CD8-positive, alpha-beta memory T cell (primary cell): Measurements from ENCODE around the gene ALDH3A1. TPM values are rescaled to one million over a fixed set of nuclear protein-coding genes. Genes with fewer than 3 reads are reported as not detected.

ENCODE experiments used
- CTCF ChIA-PET: fragments of 350-600 bp; sonication (Branson Sonifier 250); formaldehyde crosslinking; loops from one replicate; lab custom pipeline; 2021; ENCODE audit warnings: antibody characterized with exemption; lab: Charles Lee
- POLR2A ChIA-PET: fragments of 350-600 bp; sonication (Branson Sonifier 250); formaldehyde crosslinking; loops from one replicate; lab custom pipeline; 2021; ENCODE audit warnings: antibody characterized with exemption; lab: Charles Lee
- DNase-seq, 5 donors: peaks; one replicate each; pipeline versions ENCODE4 v3.0.0 to v3.0.0-alpha.2; 2020 to 2022; ENCODE audit warnings: mixed read lengths in 1 of 5
- H3K27ac ChIP-seq: one replicate; pipeline ENCODE4 v1.7.0; 2013; ENCODE audit warnings: low read depth, mild to moderate bottlenecking, low read length, moderate library complexity
- H3K27me3 ChIP-seq: 2 replicates; pipeline ENCODE4 v1.7.0; 2013; ENCODE audit warnings: low read length, mild to moderate bottlenecking; ENCODE audit not compliant: insufficient read depth, poor library complexity, severe bottlenecking
- H3K36me3 ChIP-seq: 2 replicates; pipeline ENCODE4 v1.7.0; 2013; ENCODE audit warnings: mild to moderate bottlenecking, low read length, moderate library complexity; ENCODE audit not compliant: insufficient read depth
- H3K4me1 ChIP-seq: 2 replicates; pipeline ENCODE4 v1.7.0; 2013; ENCODE audit warnings: mild to moderate bottlenecking, low read length, moderate library complexity; ENCODE audit not compliant: insufficient read depth
- H3K4me3 ChIP-seq: 2 replicates; pipeline ENCODE4 v1.7.0; 2013; ENCODE audit warnings: mild to moderate bottlenecking, low read length
- H3K9me3 ChIP-seq: 2 replicates; pipeline ENCODE4 v1.7.0; 2013; ENCODE audit warnings: mild to moderate bottlenecking, low read length
- H3K27ac Mint-ChIP-seq, 8 donors: one replicate each; pipeline ENCODE4 v1.8.0; 2020 to 2021; ENCODE audit warnings: mixed read lengths in 8 of 8, mild to moderate bottlenecking in 6 of 8, inconsistent platforms in 3 of 8, moderate library complexity in 3 of 8
- H3K27me3 Mint-ChIP-seq, 2 donors: one replicate each; pipeline ENCODE4 v1.8.0; 2020 to 2021; ENCODE audit warnings: mixed read lengths in 2 of 2, mild to moderate bottlenecking in 1 of 2, moderate library complexity in 1 of 2
- H3K36me3 Mint-ChIP-seq, 3 donors: one replicate each; pipeline ENCODE4 v1.8.0; 2020 to 2021; ENCODE audit warnings: mixed read lengths in 3 of 3, inconsistent platforms in 1 of 3, mild to moderate bottlenecking in 1 of 3
- H3K4me1 Mint-ChIP-seq, 3 donors: one replicate each; pipeline ENCODE4 v1.8.0; 2020 to 2021; ENCODE audit warnings: mixed read lengths in 3 of 3, inconsistent platforms in 1 of 3, mild to moderate bottlenecking in 1 of 3
- H3K4me3 Mint-ChIP-seq, 7 donors: one replicate each; pipeline ENCODE4 v1.8.0; 2020 to 2021; ENCODE audit warnings: mixed read lengths in 7 of 7, mild to moderate bottlenecking in 6 of 7, moderate library complexity in 4 of 7, inconsistent platforms in 2 of 7
- H3K9me3 Mint-ChIP-seq, 5 donors: one replicate each; pipeline ENCODE4 v1.8.0; 2020 to 2022; ENCODE audit warnings: mixed read lengths in 5 of 5, mild to moderate bottlenecking in 3 of 5, moderate library complexity in 2 of 5, inconsistent platforms in 1 of 5
- polyA plus RNA-seq: library from polyadenylated mRNA; unstranded; fragments of 300-500 nt; fragmentation: Illumina TruSeq; gene quantifications from one replicate; pipeline ENCODE4 v1.2.3, GENCODE V29; 2021
- total RNA-seq, 2 experiments: library from RNA; stranded (reverse); gene quantifications; one replicate each; pipeline ENCODE4 v1.2.3, GENCODE V29; 2021

The ALDH3A1 gene
- total and polyA plus RNA-seq, 3 experiments from 2014 or later = 0.32 TPM; not detected in 2

DNA sequence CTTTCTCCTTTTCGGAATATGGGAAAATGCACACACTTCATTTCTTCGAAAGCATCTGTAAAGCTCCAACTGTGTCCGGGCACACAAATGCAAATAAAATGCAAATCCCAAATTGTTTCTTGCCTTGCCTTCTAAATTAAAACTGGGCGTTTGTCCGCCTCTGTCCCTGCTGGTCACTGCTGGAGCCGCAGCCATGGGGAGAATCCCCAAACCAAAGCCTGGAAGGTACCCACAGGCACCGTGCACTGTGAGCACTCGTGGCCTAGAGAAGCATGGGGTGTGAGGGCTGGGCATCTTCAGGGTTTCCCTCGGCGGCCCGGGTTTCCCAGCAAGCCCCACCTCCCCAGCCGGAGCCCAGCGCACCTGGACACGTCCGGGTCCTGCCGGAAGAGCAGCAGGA is 34.6 kb downstream of the ALDH3A1 start:
- H3K4me3 ChIP-seq = no peak overlapping the region
- H3K36me3 ChIP-seq = no peaks in the 10 kb centered on the region
- no peaks in the 10 kb centered on the region for H3K4me1 ChIP-seq
- no peaks in the 10 kb centered on the region for H3K36me3 Mint-ChIP-seq
- H3K4me3 Mint-ChIP-seq = no peak overlapping the region
- ChIA-PET POLR2A (no interaction called here), CTCF (no interaction called here)
- DNase-seq = no peak
- H3K27ac ChIP-seq = no peak overlapping the region
- no peaks in the 10 kb centered on the region for H3K9me3 Mint-ChIP-seq
- no peak overlapping the region for H3K27ac Mint-ChIP-seq
- H3K9me3 ChIP-seq = no peaks in the 10 kb centered on the region
- no peaks in the 10 kb centered on the region for H3K4me1 Mint-ChIP-seq
- H3K27me3 Mint-ChIP-seq = no peaks in the 10 kb centered on the region
- H3K27me3 ChIP-seq = no peaks in the 10 kb centered on the region

DNA sequence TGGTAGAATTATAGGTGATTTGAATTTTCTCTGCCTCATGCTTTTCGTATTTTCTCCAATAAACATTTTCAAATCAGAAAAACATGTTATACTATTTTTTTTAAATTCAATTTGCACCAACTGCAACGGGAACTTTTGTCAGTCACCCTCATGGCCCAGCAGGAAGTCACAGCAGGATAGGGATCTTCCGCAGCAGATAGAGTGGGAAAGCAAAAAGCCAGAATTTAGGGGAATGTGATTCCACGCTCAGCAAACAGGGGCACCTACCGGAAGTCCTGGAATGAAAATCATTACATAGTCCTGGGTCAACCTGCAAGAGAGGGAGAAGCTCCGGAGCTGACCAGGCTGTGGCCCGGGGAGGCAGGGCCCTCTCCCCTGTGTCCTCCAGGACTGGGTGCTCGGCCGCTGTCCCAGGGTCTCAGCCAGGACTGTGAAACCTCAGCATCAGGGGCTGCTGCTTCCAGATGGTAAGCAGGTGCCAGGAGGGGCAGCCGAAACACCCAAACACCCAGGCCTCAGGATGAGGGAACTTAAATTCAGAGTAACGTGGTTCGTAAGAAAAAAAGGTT is 35.6 kb downstream of the ALDH3A1 start:
- POLR2A ChIA-PET = no interaction called here
- no peaks in the 10 kb centered on the region for H3K36me3 ChIP-seq
- no peaks in the 10 kb centered on the region for H3K9me3 Mint-ChIP-seq

DNA sequence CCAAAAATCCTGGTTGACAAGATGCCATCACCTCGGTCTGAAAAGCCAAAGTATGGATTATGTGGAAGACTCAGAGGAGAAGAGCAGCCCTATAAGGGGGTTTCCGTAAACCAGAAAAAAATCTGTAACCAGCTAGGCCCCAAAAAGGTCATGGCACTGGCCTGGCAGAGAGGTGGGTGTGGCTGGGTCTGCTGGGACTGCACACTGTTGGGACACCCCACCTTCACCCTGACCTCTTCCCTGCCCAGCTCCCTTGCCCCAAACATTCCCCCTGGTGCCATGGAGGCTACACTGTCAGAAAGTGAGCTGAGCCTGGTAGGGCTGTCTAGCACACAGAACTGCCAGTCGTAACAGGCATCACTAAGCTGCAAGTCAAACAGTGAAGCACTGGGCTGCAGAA is 38.3 kb downstream of the ALDH3A1 start:
- CTCF ChIA-PET = interaction anchor here (1.5 kb wide), 1 partner anchor 26 kb away, joined by 3 read pairs; no protein-coding TSS in a partner anchor
- H3K9me3 Mint-ChIP-seq = no peaks in the 10 kb centered on the region

More for the DNA sequence above, 35.6 kb downstream of the ALDH3A1 start:
- Mint-ChIP-seq H3K27ac (no peak overlapping the region), H3K4me1 (no peaks in the 10 kb centered on the region), H3K27me3 (no peaks in the 10 kb centered on the region), H3K36me3 (no peaks in the 10 kb centered on the region), H3K4me3 (no peak overlapping the region)
- Histone ChIP-seq H3K4me1 (no peaks in the 10 kb centered on the region), H3K9me3 (no peaks in the 10 kb centered on the region), H3K27ac (no peak overlapping the region), H3K4me3 (no peak overlapping the region), H3K27me3 (no peaks in the 10 kb centered on the region)
- CTCF ChIA-PET = no interaction called here
- DNase-seq = no peak

DNA sequence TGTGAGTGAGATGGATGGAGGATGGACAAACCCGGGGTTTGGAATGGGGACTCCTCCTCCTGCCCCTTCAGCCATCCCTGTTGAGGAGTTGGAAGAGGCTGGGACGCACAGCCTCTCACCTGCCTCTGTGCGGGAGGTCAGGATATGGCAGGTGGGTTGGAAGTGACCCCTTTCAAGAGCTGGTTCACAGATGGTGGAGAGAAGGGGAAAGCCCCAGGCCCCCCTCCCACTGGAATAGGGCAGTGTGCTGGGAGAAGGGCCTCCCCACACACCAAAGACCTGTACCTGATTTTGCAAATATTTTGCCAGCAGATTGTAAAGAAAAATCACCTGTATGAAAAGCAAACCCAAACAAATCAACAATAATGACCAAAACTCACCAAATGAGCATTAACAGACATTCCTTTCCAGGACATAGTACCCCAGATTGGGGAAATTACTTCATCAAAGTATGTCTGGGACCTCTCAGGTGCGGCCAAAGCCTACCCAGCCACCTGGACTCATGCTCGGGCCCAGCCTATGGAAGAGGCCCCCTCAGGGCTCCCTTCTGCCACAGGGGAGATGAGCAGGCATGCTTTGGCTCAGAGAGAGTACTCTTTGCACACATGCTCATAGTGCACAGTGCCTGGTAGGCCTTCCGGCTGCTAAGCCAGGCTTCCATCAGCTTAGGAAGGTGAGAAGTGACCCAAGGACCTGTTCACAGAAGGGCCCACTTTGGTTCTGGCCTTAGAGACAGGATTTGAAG is 39.5 kb downstream of the ALDH3A1 start:
- Mint-ChIP-seq H3K9me3 (no peaks in the 10 kb centered on the region), H3K4me3 (no peak overlapping the region), H3K4me1 (no peaks in the 10 kb centered on the region), H3K36me3 (no peaks in the 10 kb centered on the region), H3K27ac (peak overlapping the region in 1 of 8 donors; percentile 38), H3K27me3 (no peaks in the 10 kb centered on the region)
- ChIA-PET POLR2A (no interaction called here), CTCF (interaction anchor here (1.5 kb wide), 1 partner anchor 24 kb away, joined by 3 read pairs; no protein-coding TSS in a partner anchor)
- Histone ChIP-seq H3K27me3 (no peaks in the 10 kb centered on the region), H3K4me3 (no peak overlapping the region), H3K36me3 (no peaks in the 10 kb centered on the region), H3K4me1 (no peaks in the 10 kb centered on the region), H3K27ac (no peak overlapping the region), H3K9me3 (no peaks in the 10 kb centered on the region)
- DNase-seq = no peak

More for the DNA sequence above, 38.3 kb downstream of the ALDH3A1 start:
- POLR2A ChIA-PET = no interaction called here
- H3K4me1 ChIP-seq = no peaks in the 10 kb centered on the region
- H3K4me3 ChIP-seq = no peak overlapping the region
- Mint-ChIP-seq H3K27ac (no peak overlapping the region), H3K36me3 (no peaks in the 10 kb centered on the region), H3K4me1 (no peaks in the 10 kb centered on the region), H3K27me3 (no peaks in the 10 kb centered on the region), H3K4me3 (no peak overlapping the region)
- no peaks in the 10 kb centered on the region for H3K36me3 ChIP-seq
- no peaks in the 10 kb centered on the region for H3K27me3 ChIP-seq
- no peaks in the 10 kb centered on the region for H3K9me3 ChIP-seq
- no peak overlapping the region for H3K27ac ChIP-seq
- DNase-seq = no peak

DNA sequence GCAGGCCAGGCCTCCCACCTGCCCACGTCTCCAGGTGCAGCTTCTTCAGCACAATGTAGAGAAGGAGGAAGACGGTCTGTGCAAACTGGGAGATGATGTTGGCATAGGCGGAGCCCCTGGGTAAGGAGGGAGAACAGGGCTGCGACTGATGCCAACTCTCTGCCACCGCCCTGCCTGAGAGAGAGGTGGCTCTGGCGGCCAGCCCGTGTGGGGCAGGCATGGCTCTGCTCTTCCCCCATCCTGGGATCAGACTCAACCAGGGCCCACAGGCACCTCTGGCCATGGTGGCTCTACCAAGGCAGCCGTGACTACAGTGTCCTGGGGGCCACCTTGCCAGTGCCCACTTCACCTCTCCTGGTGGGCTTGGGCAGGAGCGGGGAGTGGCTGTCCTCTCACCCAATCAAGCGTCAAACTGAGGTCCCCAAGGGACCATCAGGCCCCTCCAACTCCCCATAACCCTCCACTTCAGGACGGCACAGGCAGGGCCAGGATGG is 40.3 kb downstream of the ALDH3A1 start:
- H3K4me1 ChIP-seq = no peaks in the 10 kb centered on the region
- no peaks in the 10 kb centered on the region for H3K36me3 Mint-ChIP-seq
- DNase-seq = no peak
- no peak overlapping the region for H3K27ac Mint-ChIP-seq
- no peak overlapping the region for H3K27ac ChIP-seq
- H3K4me3 ChIP-seq = no peak overlapping the region
- H3K4me1 Mint-ChIP-seq = no peaks in the 10 kb centered on the region
- no peaks in the 10 kb centered on the region for H3K9me3 Mint-ChIP-seq
- no peaks in the 10 kb centered on the region for H3K27me3 ChIP-seq
- no peak overlapping the region for H3K4me3 Mint-ChIP-seq
- ChIA-PET CTCF (no interaction called here), POLR2A (no interaction called here)
- H3K27me3 Mint-ChIP-seq = no peaks in the 10 kb centered on the region
- H3K9me3 ChIP-seq = no peaks in the 10 kb centered on the region
- H3K36me3 ChIP-seq = no peaks in the 10 kb centered on the region

DNA sequence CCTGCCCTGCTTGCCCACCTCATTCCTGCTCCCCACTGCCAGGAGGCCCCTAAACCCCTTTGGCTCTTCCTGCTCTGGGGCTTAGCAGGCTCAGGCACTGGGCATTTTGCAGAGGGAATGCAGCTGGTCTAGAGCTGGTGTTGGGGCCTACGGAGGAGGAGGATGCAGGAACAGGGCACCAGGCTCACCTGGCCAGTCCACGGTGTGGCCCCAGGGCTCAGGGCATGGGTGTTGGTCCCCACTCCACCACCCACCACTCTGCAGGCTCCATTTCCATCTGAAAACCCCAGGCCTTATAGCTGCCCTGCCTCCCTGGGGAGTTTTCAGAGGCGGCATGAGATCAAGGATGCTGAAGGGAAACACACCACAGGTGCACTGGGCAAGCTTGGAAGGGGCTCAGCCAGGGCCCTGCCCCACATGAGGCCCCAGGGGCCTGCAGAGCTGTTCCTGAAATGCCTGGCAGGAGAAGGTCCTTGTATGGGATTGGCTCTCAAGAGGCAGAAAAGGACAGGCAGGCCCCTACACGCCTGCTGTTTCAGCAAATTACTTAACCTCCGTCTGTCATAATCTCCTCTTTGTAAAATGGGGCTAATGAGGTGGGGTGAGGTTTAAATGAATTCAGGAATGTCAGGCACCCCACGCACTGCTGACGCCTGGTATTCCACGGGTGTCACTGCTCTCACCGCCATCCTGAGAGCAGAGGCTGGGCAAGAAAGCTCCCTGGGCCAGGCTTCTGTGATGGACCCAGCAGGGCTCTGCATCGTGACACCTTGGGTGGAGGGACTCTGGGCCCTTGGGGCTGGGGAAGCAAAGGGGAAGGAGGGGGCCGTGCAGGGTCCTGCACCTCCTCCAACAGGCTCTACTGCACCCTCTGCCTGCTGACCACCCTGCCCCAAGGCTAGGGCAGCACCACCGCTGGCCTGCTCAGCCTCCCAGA is 41.0 kb downstream of the ALDH3A1 start:
- Mint-ChIP-seq H3K27ac (no peak overlapping the region), H3K4me3 (no peak overlapping the region), H3K4me1 (no peaks in the 10 kb centered on the region), H3K27me3 (no peaks in the 10 kb centered on the region), H3K9me3 (no peaks in the 10 kb centered on the region), H3K36me3 (no peaks in the 10 kb centered on the region)
- no peak overlapping the region for H3K27ac ChIP-seq
- H3K9me3 ChIP-seq = no peaks in the 10 kb centered on the region
- H3K27me3 ChIP-seq = no peaks in the 10 kb centered on the region
- CTCF ChIA-PET = no interaction called here
- no peak overlapping the region for H3K4me3 ChIP-seq
- POLR2A ChIA-PET = no interaction called here
- no peaks in the 10 kb centered on the region for H3K4me1 ChIP-seq
- no peaks in the 10 kb centered on the region for H3K36me3 ChIP-seq
- no peak for DNase-seq

DNA sequence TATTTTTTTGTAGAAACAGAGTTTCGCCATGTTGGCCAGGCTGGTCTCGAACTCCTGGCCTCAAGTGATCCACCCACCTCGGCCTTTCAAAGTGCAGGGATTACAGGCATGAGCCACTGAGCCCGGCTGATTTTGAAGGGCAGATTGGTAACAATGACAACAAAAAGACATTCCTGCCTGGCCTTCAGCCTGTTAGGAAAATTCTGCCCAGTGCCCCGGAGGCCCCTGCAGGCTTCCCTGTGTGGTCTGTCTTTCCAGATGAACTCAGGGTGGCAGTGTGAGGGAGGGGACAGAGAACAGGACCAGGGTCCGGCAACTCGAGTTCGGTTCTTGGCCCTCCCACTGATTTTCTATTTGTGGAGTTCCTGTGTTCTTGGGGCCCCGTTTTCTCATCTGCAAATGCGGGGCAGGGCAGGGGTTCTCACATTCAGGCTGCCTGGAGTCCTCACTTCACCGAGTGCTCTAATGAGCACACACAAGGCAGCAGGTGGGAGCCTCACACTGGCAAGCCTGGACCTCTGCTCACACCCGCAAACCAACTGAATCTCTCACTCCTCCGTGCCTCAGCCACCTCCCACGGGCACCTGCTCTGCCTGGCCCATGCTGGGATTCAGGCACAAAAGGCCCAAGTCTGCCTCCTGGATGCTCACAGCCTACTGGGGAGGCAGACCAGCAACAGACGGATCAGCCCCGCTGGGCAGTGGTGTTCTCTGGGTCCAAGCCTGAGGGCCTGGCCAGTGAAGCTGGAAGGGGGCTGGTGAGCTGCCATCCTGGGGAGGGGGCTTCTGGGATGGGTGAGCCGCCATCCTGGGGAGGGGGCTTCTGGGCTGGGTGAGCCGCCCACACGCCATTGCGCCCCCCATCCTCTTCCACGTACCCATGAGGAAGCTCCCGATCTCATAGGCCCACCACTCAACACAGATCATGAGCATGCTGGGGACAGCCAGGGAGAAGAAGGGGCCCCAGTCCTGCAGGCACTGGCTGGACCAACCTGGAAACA is 42.0 kb downstream of the ALDH3A1 start:
- H3K4me1 ChIP-seq = no peaks in the 10 kb centered on the region
- no peak overlapping the region for H3K4me3 ChIP-seq
- no peaks in the 10 kb centered on the region for H3K9me3 Mint-ChIP-seq
- ChIA-PET CTCF (no interaction called here), POLR2A (no interaction called here)
- H3K27me3 ChIP-seq = no peaks in the 10 kb centered on the region
- no peaks in the 10 kb centered on the region for H3K9me3 ChIP-seq
- H3K27me3 Mint-ChIP-seq = no peaks in the 10 kb centered on the region
- no peak overlapping the region for H3K27ac ChIP-seq
- H3K36me3 ChIP-seq = no peaks in the 10 kb centered on the region
- DNase-seq = no peak
- no peaks in the 10 kb centered on the region for H3K4me1 Mint-ChIP-seq
- no peaks in the 10 kb centered on the region for H3K36me3 Mint-ChIP-seq
- no peak overlapping the region for H3K27ac Mint-ChIP-seq
- H3K4me3 Mint-ChIP-seq = no peak overlapping the region
